Natural killer cell (primary cell): ENCODE measurements around the gene TRIM39. TPM values are rescaled to one million over a fixed set of nuclear protein-coding genes. Genes with fewer than 3 reads are reported as not detected.
"Not testable (repeated sequence)": the region's sequence is repeated elsewhere in the genome, so short reads cannot be mapped to it uniquely, and the experiment has no call there.

ENCODE experiments used
- ATAC-seq, 3 donors: fragments of 150-1000 bp in 2 of 3; fragments of 200-7000 bp in 1 of 3; cut with Tn5 transposase; 1 replicate in 1 of 3; 2 replicates in 2 of 3; pipeline ENCODE4 v1.10.0; 2021; ENCODE audit warnings: mild to moderate bottlenecking in 2 of 3, moderate library complexity in 2 of 3
- DNase-seq, 2 donors: peaks; one replicate each; pipeline versions ENCODE4 v3.0.0 to v3.0.0-alpha.2; 2013 to 2021; ENCODE audit warnings: mixed read lengths in 1 of 2
- H3K27ac ChIP-seq: one replicate; pipeline ENCODE4 v1.5.1; 2013; ENCODE audit warnings: mild to moderate bottlenecking, low read length
- H3K27me3 ChIP-seq: one replicate; pipeline ENCODE4 v1.6.1; 2013; ENCODE audit warnings: low read length; ENCODE audit not compliant: control insufficient read depth, insufficient read depth
- H3K36me3 ChIP-seq: one replicate; pipeline ENCODE4 v1.6.1; 2013; ENCODE audit warnings: low read length; ENCODE audit not compliant: control insufficient read depth, insufficient read depth
- H3K4me1 ChIP-seq: one replicate; pipeline ENCODE4 v1.6.1; 2013; ENCODE audit warnings: low read length; ENCODE audit not compliant: control insufficient read depth, insufficient read depth
- H3K4me3 ChIP-seq: one replicate; pipeline ENCODE4 v1.5.1; 2013; ENCODE audit warnings: low read length
- H3K9me3 ChIP-seq: one replicate; pipeline ENCODE4 v1.6.1; 2013; ENCODE audit warnings: low read length; ENCODE audit not compliant: control insufficient read depth, insufficient read depth
- H3K27ac Mint-ChIP-seq, 2 donors: one replicate each; pipeline ENCODE4 v1.8.0; 2022; ENCODE audit warnings: mild to moderate bottlenecking in 2 of 2, mixed read lengths in 2 of 2, moderate library complexity in 1 of 2
- H3K27me3 Mint-ChIP-seq, 2 donors: one replicate each; pipeline ENCODE4 v1.8.0; 2022; ENCODE audit warnings: low read depth in 2 of 2, mixed read lengths in 2 of 2
- H3K36me3 Mint-ChIP-seq: one replicate; pipeline ENCODE4 v1.8.0; 2022; ENCODE audit warnings: mixed read lengths
- H3K4me1 Mint-ChIP-seq, 2 donors: one replicate each; pipeline ENCODE4 v1.8.0; 2022; ENCODE audit warnings: mixed read lengths in 2 of 2
- H3K4me3 Mint-ChIP-seq: one replicate; pipeline ENCODE4 v1.8.0; 2022; ENCODE audit warnings: mild to moderate bottlenecking, moderate library complexity, mixed read lengths
- H3K9me3 Mint-ChIP-seq, 2 donors: one replicate each; pipeline ENCODE4 v1.8.0; 2022; ENCODE audit warnings: mixed read lengths in 2 of 2
- WGBS: methylation state at CpG from one replicate; pipeline ENCODE4 v1.1.7; 2013; ENCODE audit warnings: missing lambda C conversion rate; ENCODE audit not compliant: insufficient coverage; 5-methylcytosine and 5-hydroxymethylcytosine counted together
- intact Hi-C: fragments of 100-400 bp; cut with micrococcal nuclease; formaldehyde crosslinking; loops from one replicate; pipeline ENCODE4 v1.14.2; 2022
- total RNA-seq, 4 donors: library from RNA; stranded (reverse); fragments of 120-200 nt in 1 of 4; gene quantifications; one replicate each; pipeline versions ENCODE4 v1.2.3 to v1.2.4, GENCODE V29; 2013 to 2022
- TF ChIP-seq, protein P1 (sequence below): fragments of 200-600 bp; IDR thresholded peaks from one replicate; pipeline ENCODE4 v1.8.0; 2022; ENCODE audit warnings: antibody characterized with exemption

The TRIM39 gene
- 10 to 100 TPM; 32.1 to 40.1 (median 38.5) TPM for total RNA-seq
- total RNA-seq (2013): 24.2 TPM

GRCh38 chr6:30326526-30327231 is at the start of gene TRIM39:
Gene TRIM39, plus strand, starts transcription at chr6:30326927. Its CDS starts 2,391 bp downstream, at chr6:30329318.
- Mint-ChIP-seq H3K9me3 (no peaks in the 10 kb centered on the region), H3K27me3 (no peaks in the 10 kb centered on the region), H3K4me3 (peak within 1 kb of the TSS; percentile 99), H3K27ac (peak within 1 kb of the TSS; percentile 98 to 99), H3K36me3 (peaks cover 18% of the 10 kb centered on the region), H3K4me1 (peaks cover 43 to 60% of the 10 kb centered on the region in 2 donors)
- under 1% methylated on average over 90 of the region's 90 CpGs for WGBS
- Histone ChIP-seq H3K27ac (peak within 1 kb of the TSS; percentile 85), H3K4me3 (peak within 1 kb of the TSS; percentile 88), H3K9me3 (no peaks in the 10 kb centered on the region), H3K27me3 (no peaks in the 10 kb centered on the region), H3K4me1 (peaks cover 37% of the 10 kb centered on the region), H3K36me3 (peaks cover 22% of the 10 kb centered on the region)
- DNase-seq (peak; percentile 87 to 96), ATAC-seq (peak; percentile 55 to 78 (median 64))
- TF ChIP-seq, protein P1, sequence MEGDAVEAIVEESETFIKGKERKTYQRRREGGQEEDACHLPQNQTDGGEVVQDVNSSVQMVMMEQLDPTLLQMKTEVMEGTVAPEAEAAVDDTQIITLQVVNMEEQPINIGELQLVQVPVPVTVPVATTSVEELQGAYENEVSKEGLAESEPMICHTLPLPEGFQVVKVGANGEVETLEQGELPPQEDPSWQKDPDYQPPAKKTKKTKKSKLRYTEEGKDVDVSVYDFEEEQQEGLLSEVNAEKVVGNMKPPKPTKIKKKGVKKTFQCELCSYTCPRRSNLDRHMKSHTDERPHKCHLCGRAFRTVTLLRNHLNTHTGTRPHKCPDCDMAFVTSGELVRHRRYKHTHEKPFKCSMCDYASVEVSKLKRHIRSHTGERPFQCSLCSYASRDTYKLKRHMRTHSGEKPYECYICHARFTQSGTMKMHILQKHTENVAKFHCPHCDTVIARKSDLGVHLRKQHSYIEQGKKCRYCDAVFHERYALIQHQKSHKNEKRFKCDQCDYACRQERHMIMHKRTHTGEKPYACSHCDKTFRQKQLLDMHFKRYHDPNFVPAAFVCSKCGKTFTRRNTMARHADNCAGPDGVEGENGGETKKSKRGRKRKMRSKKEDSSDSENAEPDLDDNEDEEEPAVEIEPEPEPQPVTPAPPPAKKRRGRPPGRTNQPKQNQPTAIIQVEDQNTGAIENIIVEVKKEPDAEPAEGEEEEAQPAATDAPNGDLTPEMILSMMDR: no peak
- intact Hi-C loops: loop anchor here (1.0 to 2.0 kb wide), 3 partner anchors 113 to 290 kb away; partner anchors contain the start of genes MRPS18B, PPP1R10, PPP1R11 and TRIM26

- H3K4me1 ChIP-seq, DNase-seq, ATAC-seq, H3K27ac ChIP-seq, H3K27me3 Mint-ChIP-seq, H3K4me3 Mint-ChIP-seq, H3K27ac Mint-ChIP-seq, H3K27me3 ChIP-seq, H3K4me3 ChIP-seq, H3K36me3 ChIP-seq, intact Hi-C loops, H3K4me1 Mint-ChIP-seq: not testable (repeated sequence)
- peaks cover 54% of the 10 kb centered on the region for H3K36me3 Mint-ChIP-seq
- peaks cover 50% of the 10 kb centered on the region for H3K9me3 ChIP-seq
- H3K9me3 Mint-ChIP-seq: peaks cover 20 to 35% of the 10 kb centered on the region in 2 donors
- no CpG with 5 or more reads among the region's 1 CpG for WGBS
Measured at GRCh38 chr6:30280988-30281387, 45.7 kb upstream of the TRIM39 start.

GRCh38 chr6:30282522-30282921 is 44.2 kb upstream of the TRIM39 start:
- Mint-ChIP-seq H3K27ac (no peak overlapping the region), H3K9me3 (peaks cover 24 to 40% of the 10 kb centered on the region in 2 donors), H3K4me3 (no peak overlapping the region), H3K27me3 (no peaks in the 10 kb centered on the region), H3K36me3 (peaks cover 62% of the 10 kb centered on the region), H3K4me1 (no peaks in the 10 kb centered on the region)
- H3K9me3 ChIP-seq: peaks cover 45% of the 10 kb centered on the region
- H3K27ac ChIP-seq: no peak overlapping the region
- WGBS: 100% methylated on average over 1 of the region's 2 CpGs
- DNase-seq (no peak), ATAC-seq (no peak)
- H3K36me3 ChIP-seq: no peaks in the 10 kb centered on the region
- H3K4me1 ChIP-seq: no peaks in the 10 kb centered on the region
- H3K4me3 ChIP-seq: no peak overlapping the region
- intact Hi-C loops: no loop called here
- TF ChIP-seq, protein P1: no peak
- no peaks in the 10 kb centered on the region for H3K27me3 ChIP-seq

DNA sequence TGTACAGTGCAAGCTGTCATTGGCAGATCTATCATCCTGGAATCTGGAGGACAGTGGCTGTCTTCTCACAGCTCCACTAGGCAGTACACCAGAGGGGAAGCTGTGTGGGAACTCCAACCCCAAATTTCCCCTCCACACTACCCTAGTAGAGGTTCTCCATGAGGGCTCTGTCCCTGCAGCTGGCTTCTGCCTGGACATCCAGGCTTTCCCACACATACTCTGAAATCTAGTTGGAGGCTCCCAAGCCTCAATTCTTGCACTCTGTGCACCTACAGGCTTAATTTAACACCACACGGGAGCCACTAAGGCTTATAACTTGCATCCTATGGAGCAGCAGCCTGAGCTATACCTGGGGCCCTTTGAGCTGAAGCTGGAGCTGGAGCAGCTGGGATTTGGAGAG is 43.0 kb upstream of the TRIM39 start:
- Histone ChIP-seq H3K27ac (no peak overlapping the region), H3K27me3 (no peaks in the 10 kb centered on the region), H3K4me3 (no peak overlapping the region), H3K36me3 (no peaks in the 10 kb centered on the region), H3K9me3 (peaks cover 40% of the 10 kb centered on the region), H3K4me1 (no peaks in the 10 kb centered on the region)
- Mint-ChIP-seq H3K4me3 (no peak overlapping the region), H3K27me3 (no peaks in the 10 kb centered on the region), H3K36me3 (peaks cover 74% of the 10 kb centered on the region), H3K9me3 (peaks cover 25 to 33% of the 10 kb centered on the region in 2 donors), H3K4me1 (peaks cover 0 to under 1% of the 10 kb centered on the region in 2 donors), H3K27ac (no peak overlapping the region)
- no peak for ATAC-seq
- intact Hi-C loops: no loop called here
- DNase-seq: no peak
- TF ChIP-seq, protein P1: no peak
- WGBS: 100% methylated on average over 1 of the region's 1 CpG
